HG03558 (cell line): Measurements from ENCODE around the gene ANKS1B.

Source experiments
- ATAC-seq: cut with Tn5 transposase; IDR thresholded peaks from one replicate; pipeline ENCODE4 v1.9.1; 2021; ENCODE audit warnings: moderate number of reproducible peaks; ENCODE audit not compliant: unreplicated experiment; ENCODE audit errors: extremely low read depth

The ANKS1B gene

DNA sequence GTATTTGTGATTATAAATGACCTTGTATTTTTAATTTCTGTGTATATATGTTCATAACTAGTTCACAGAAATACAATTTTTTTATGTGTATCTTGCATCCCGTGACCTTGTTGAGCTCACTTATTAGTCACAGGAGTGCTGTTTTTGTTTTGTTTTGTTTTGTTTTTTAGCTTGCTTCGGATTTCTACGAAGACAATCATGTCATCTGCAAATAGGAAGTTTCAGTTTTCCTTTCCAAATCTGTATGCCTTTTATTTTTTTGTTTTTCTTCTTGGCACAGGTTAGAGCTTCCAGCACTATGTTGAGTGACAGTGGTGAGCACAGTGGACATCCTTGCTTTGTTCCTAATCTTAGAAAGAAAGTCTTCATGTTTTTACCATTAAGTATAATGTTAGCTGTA, 566.4 kb downstream of the ANKS1B start:
- no peak for ATAC-seq

DNA sequence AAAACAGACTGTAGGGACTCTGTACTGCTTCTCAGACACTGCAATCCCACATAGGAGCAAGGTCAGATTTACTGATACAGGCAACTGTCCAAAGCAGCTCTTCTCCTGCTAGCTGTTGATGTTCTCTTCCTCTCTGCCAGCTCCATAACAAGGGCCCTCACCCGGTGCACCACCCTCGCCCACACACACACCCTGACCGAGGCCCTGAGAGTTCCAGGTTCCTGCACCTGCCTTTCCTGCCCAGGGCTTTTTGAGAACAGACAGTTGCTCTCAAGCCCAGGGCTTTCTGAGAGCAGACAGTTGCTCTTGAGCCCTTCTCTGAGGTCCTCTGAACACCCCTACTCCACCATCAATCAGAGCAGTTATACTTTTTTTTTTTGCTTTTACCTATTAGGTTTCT, 571.0 kb downstream of the ANKS1B start:
- ATAC-seq, result no peak

DNA sequence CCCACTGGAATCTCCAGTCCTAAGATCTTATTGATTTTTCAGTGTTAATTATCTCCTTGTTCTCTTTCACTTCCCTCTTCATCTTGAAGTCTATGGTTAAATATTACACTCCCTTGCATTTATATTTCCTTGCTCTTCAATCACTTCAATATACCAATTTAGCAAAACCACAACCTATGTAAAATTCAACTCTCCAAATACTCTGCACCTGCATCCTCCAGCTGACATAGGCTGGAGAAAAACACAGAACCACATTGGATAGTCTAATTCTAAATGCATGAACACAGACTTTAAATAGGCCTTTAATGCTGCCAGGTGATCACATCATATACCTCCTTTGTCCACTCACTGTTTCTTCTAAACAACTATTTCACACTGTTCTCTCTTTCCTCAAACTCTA, 591.0 kb downstream of the ANKS1B start:
- peak; percentile 72 for ATAC-seq

DNA sequence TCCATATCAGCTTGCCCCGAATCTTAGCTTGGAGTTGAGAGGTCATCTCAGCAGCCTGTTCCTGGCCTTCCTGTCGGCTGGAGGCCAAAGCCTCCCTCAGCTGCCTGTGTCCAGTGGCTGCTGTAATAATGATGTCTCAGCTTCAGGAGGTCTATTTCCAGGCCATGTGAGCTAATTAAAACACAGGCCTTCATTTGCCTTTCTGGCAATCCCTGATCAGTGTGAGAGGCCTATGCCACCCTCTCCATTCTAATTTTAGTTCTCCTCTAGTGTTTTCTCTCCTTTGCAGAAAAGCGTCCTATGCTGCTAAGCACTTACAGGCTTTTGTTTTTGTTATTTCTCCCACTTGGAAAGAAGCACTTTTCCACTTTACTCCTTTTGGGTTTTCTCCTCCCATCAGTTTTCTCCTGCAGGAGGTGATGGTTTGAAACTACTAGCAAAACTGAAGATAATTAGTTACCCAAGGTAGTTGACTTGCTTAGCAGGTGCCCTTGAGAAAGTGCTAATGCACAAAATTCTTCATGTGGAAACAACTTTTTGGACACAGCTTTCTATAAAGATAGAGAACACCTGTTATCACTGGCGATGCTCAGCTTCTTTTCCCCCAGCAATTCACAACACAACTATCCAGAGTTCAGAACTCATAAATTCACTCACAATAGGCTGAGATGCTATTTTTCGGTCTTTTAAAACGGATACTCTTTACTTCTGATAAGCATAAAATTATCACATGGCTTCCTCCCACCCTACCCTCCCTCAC, 592.5 kb downstream of the ANKS1B start:
- ATAC-seq, result no peak

DNA sequence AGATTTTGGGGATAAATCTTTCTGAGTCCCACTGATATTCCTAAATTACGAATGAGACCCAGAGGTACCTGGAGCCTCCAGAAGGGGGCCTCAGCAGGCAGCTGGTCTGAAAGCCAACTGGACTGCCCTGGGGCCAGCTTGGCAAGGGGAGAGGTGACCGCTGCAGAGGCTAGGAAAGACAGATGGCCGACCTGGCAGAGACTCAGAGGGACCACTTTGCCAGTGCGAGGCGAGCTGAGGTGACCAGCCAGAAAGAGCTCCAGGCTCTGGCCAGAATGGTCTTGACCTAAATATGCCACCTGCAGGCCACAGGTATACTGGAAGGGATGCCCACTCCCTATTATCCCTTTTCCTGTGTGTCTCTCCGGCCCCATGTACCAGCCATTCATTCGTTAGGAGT, 594.0 kb downstream of the ANKS1B start:
- no peak for ATAC-seq

DNA sequence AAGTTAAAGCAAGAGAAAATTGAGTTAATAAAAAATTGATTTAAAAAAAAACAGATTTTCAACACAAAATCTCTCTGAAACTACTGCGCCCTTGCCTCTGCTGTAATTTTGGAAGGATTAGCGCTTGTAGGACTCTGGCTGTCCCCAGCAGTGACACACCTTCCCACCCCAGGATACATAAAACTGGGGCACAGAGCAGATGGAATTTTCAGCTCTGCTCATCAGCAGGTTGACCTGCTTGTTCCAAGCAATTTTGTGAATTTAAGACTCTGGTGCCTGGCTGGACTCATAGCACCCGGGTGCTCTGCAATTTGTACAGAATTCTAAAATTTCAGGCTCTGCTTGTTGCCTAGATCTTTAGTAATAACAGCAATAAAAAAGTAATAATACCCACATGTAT, 595.0 kb downstream of the ANKS1B start:
- no peak for ATAC-seq

DNA sequence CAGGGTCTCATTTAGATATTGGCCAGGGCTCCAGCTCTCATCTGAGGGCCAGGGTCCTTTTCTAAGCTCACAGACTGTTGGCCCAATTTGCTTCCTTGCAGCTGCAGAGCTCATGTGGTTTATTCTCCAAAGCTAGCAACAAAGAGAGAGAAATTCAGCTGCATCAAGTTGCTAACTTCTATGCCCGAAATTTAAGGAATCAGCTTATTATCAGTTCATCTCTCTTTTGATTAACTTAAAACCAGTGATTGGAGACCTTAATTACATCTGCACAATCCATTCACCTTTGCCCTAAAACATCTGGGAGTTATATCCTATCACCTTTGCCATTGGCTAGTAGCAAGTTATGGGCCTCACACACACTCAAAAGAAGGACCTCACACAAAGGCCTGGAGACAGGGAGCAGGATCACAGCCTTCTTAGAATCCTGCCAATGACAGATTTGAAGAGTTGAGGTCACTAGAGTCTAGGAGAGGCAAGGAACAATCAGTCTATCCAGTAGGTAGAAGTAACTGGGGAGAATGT, 596.0 kb downstream of the ANKS1B start:
- ATAC-seq, result no peak

DNA sequence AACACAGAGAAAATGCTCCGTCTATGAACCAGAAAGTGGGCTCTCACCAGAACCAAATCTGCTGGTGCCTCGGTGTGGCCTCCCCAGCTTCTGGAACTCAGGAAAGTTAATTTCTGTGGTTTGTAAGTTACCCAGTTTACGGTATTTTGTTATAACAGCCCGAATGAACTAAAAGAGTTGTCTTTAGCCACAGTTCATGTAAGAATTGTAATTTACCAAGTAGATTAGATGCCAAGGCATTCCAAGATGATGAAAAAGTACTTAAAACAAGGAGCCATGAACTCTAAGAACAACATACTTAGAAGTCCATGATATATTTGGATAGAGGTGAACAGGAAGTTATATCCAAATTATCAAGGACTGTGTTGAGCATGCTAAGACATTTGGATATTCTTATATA, 597.1 kb downstream of the ANKS1B start:
- no peak for ATAC-seq

DNA sequence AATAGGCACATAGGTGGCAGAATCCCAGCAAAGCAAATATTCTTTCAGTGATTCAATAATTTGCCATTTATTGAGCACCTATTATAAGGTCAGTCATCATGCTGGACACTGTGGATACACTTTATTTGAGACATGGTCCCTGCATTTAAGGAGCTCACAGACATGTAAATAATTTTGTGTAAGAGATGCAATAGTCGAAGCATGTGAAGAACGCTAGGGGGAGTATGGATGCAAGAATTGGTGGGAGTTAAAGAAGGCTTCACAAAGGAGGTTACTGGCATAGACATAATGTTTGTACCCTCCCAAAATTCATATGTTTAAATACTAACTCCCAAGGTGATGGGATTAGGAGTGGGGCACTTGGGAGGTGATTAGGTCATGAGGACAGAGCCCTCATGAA, 597.8 kb downstream of the ANKS1B start:
- no peak for ATAC-seq

DNA sequence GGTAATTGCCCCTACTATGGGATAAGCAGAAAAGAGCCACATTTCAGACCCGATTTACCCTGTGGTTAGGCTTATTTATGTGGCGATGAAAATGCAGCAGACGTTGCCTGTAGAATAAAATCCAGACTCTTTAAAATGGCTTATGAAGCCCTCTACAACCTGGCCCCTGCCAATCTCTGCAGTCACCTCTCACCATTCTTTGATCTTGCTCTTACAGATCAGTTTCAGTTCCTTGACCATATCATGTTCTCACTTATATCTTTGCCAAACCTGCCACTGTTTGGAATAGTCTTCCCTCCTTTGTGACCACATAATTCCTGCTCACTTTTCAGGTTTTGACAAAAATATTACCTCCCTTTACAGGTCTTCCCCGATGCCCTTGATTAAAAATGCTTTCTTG, 601.5 kb downstream of the ANKS1B start:
- ATAC-seq, result no peak

DNA sequence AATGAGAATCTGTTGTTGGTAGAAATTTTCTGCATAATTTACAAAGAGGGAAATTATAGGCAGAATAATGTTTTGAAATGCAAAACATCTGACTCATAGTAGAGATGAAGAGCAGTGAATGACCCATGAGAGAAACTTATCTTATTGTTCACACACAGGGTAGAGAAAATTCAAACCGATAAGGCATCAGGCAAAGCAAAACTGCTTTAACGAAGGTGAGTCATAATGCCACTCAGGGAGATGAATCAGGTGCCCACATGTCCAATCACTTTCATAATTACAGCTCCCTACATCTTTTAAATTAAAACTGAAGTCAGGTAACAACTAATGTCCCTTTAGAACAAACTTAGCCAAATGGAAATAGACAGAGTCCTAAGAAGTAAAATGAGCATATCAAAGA, 602.7 kb downstream of the ANKS1B start:
- ATAC-seq, result peak; percentile 89

DNA sequence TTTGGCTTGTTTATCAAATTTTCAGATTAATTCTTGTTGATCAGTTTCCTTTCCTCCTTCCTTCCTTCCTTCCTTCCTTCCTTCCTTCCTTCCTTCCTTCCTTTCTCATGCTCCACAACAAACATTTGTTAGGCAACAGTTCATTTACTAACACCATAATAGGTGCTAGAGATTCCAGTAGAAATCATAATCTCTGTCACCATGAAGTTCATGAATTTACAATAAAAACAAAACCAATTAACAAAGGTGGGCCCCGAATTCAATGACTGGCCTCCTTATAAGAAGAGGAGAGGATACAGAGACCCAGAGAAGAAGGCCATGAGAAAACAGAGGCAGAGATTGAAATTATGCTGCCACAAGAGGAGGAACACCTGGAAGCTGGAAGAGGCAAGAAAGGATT, 604.0 kb downstream of the ANKS1B start:
- ATAC-seq, result no peak

DNA sequence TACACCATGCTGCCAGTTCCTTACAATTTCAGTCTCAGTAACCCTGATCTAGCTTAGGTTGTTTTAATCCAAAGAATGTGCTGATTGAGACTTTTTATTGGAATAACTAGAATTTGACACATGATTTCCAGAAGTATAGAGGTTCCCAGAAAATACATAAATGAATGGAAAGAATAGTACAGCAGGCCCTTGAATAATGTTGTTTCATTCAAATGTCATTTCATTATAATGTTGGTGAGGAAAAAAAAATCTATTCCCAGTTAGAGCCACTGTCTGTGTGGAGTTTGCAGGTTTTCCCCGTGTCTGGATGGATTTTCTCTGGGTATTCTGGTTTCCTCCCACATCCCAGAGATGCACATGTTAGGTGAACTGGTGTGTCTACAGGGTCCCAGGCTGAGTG, 610.7 kb downstream of the ANKS1B start:
- ATAC-seq, result no peak

DNA sequence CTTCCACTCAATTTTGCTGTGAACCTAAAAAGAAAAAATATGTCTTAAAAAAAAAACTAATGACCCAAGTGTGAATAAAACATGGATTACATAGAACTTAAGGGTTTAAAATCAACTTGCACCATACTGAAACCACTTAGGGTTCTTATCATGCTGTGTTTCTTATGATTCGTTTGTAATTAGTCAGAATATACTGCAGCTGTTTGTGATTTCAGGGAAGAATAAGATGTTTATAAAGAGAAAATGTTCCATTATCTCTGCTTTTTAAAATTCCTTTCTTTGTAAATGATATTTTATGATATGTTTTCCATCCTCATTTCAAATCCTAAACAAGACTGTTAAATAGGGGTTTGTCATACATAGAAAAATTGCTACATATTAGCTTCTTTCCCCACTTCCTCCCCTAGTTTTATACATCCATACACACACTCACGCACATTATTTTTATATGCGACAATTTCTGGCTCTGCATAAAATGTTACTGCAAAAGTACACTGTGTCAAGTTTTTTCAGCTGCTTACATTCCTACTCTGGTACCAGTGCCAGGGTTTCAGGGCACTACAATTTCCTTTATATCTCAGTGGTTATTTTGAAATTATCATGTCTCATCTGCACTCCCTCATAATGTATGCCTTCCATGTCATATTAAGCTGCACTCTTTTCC, 612.3 kb downstream of the ANKS1B start:
- ATAC-seq, result no peak

DNA sequence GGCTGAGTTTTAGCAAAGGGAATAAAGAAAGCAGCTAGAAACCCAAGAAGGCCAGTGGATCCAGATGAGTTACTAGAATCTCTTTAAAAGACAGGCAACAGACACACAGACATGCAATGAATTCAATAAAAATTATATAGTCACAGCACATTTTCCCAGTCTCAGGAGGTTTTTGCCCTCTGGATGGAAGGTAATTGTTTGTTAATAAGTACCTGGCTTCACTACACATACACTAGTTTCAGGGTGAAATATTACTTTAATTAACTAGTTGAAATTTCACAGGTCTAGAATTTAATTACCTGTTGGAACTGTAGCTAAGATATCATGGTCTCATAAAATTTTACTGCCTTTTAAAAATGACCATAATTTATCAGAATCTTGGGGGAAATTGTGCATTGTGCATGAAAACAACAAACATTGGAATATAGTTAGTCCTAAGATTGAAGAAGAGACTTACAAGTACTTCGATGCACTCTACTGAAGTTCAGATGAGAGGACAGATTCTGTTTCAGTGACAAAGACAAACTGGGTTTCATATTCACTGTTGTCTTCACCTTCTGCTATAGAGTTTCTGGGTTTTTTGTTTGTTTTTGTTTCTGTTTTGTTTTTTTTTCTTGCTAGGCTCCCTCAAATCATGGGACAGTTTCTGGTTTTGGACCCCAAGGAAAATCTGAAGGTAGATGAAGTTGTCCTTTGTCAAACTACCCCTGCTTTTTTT, 614.2 kb downstream of the ANKS1B start:
- no peak for ATAC-seq

DNA sequence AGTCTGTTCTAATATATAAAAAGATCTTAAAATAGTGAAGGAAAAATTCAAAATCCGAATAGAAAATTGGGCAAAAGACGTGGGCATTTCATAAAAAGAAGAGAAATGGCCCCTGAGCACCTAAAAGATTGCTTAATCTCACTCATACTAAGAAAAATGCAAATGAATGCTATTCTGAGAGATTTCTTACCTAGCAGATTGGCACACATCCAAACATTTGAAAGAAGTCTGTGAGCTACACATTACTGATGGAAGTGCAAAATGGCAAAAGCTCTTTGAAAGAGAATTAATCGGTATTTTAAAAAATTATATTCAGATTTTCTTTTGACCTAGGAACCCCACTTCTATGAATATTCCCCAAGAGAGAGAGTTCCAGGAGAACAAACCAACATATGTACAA, 617.6 kb downstream of the ANKS1B start:
- no peak for ATAC-seq

DNA sequence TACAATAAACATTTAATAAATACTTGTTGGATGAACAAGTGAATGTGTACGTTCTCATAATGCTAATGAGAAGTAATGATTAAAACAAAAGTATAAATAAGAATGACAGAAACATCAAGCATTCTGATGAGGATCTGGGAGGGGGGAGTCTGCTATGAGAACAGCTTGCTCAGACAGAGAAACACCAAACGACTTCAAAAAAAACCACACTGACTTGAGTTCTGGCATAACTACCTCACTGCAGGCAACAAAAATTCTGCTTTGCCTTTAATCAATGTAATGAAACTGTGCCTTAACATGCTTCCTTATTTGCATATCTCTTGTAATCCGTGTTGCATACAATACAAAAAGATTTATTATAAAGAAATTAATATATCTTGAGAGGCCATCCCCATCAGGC, 632.5 kb downstream of the ANKS1B start:
- ATAC-seq, result no peak

DNA sequence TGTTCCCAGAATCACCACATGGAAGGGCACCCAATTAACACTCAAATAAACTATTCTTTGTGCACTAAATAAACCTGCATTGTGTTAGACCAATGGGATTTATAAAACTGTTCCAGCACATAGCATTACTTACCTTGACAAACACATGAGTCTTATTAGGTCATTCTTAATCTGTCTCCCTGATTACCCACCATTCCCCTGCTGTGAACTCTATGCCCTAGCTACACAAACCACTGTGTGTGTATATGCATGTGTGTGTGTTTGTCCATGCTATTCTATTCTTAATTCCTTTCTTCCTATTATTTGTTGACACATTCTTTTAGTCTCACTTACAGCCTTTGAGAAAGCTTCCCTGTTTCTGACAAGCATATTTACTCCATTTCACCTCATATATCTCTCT, 640.8 kb downstream of the ANKS1B start:
- no peak for ATAC-seq

DNA sequence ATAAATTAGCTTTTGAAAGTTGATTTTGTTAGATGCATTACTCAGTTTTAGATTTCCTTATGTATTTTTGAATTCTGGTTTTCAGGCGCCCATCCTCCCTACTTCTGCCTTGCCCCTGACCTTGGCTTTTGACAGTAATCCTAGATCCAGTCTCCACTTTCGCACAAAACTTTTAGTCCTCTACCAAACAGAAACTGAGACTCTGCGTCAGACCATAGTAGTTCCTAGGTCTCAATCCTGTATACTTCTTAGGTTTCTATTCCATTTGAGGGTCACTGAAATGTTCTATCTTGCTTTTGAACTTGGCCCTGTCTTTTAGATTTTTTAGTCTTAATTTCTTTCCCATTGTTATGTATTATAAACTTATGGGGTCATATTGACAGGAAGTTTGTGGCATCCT, 645.1 kb downstream of the ANKS1B start:
- ATAC-seq, result no peak

DNA sequence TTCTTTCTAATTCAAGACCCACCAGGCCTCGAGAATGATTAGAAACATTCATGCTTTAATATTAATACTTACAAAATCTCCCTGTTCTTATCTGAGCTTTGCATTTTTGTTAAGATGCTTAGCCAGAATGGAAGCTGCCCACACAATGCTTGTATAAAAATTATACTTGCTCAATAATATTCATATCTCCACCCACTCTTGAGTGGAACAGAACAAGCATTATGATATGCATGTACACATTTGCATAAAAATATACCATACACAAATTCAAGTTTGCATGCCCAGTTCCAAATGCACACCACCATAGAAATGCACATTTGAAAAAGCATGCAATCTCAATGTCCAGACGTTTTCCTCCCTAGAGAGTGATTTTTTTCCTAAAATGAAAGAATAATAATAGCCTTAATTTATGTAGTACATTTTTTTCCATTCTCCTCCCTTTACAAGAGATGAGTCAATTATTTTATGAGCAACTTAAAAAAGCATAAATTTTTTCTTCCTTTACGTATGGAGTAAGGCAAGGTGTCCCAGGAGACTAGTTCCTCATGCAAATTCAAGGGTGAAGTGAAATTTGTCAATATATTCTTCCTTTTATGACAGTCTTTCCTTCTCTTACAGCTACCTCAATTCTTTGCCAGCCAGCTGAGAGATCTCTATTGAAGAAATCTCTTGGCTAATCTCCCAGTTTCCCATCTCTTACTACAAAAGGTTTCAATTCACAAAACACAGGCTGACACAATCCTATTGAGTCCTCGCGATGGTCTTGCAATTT, 650.3 kb downstream of the ANKS1B start:
- ATAC-seq, result no peak
